ENCODE results near the gene STXBP5. TPM values are rescaled to one million over a fixed set of nuclear protein-coding genes. Genes with fewer than 3 reads are reported as not detected.

Gene STXBP5
- polyA plus RNA-seq, 2 of the 4 experiments (the other 2 are of a cell fraction) = 10.8 to 17.8 TPM

- Histone ChIP-seq H3K27ac (no peak overlapping the region), H3K4me1 (no peaks in the 10 kb centered on the region), H3K4me2 (no peak overlapping the region), H3K4me3 (no peak overlapping the region), H3K9me3 (no peaks in the 10 kb centered on the region)
- ChIA-PET CTCF (no interaction called here), POLR2A (no interaction called here)
- ATAC-seq = no peak
- DNase-seq (ENCODE audit: low read depth in 1 of 2, low spot score in 1 of 2) = no peak
- FAIRE-seq = no peak
- 78% methylated on average over 1 of the region's 1 CpG for WGBS (ENCODE audit: missing lambda C conversion rate)
- TF ChIP-seq MAZ (IDR thresholded peaks at IDR 0.05; ENCODE audit: borderline replicate concordance, low read depth, low read length) (no peak), FOSB (CRISPR knock-in tag; IDR thresholded peaks at IDR 0.05) (no peak), CEBPB (IDR thresholded peaks at IDR 0.05) (no peak), BHLHE40 (IDR thresholded peaks at IDR 0.05; ENCODE audit: low read depth, low read length) (no peak), ZNF302 (CRISPR knock-in tag; IDR thresholded peaks at IDR 0.05) (no peak), HOXA7 (CRISPR knock-in tag; IDR thresholded peaks at IDR 0.05) (no peak), HMGXB4 (CRISPR knock-in tag; IDR thresholded peaks at IDR 0.05; ENCODE audit: borderline replicate concordance) (no peak), MAFK (IDR thresholded peaks at IDR 0.05; ENCODE audit: partially characterized antibody) (no peak), POLR2AphosphoS2 (conservative IDR thresholded peaks at IDR 0.05; ENCODE audit: low read length) (no peak), TP53 (CRISPR knock-in tag; IDR thresholded peaks at IDR 0.05) (no peak), PBX3 (IDR thresholded peaks at IDR 0.05) (no peak), MAX (IDR thresholded peaks at IDR 0.05) (no peak), GATA3 (IDR thresholded peaks at IDR 0.05; ENCODE audit: borderline replicate concordance) (no peak), PHF8 (IDR thresholded peaks at IDR 0.05; ENCODE audit: borderline replicate concordance, low read depth) (no peak), RAD21 (conservative IDR thresholded peaks at IDR 0.05 in 1 of 2, IDR thresholded peaks at IDR 0.05 in 1 of 2) (no peak), RARB (CRISPR knock-in tag; IDR thresholded peaks at IDR 0.05) (no peak), CBX2 (IDR thresholded peaks at IDR 0.05; ENCODE audit: borderline replicate concordance, low read depth) (no peak), RNF2 (IDR thresholded peaks at IDR 0.05; ENCODE audit: borderline replicate concordance, low read depth) (no peak), CTCF (IDR thresholded peaks at IDR 0.05) (no peak), SREBF2 (IDR thresholded peaks at IDR 0.05) (no peak)
These were observed 190.9 kb downstream of the STXBP5 start for GRCh38 chr6:147395158-147395557.

GRCh38 chr6:147397306-147397705 lies 193.1 kb downstream of the STXBP5 start:
- no peak for DNase-seq (ENCODE audit: low read depth in 1 of 2, low spot score in 1 of 2)
- ChIA-PET POLR2A (interaction anchor here (0.6 kb wide), 1 partner anchor 594 kb away, joined by 3 read pairs; no protein-coding TSS in a partner anchor), CTCF (interaction anchor here (1.6 kb wide), 1 partner anchor 495 kb away, joined by 3 read pairs; no protein-coding TSS in a partner anchor)
- Histone ChIP-seq H3K9me3 (no peaks in the 10 kb centered on the region), H3K27ac (no peak overlapping the region), H3K4me2 (no peak overlapping the region), H3K4me3 (no peak overlapping the region), H3K4me1 (no peaks in the 10 kb centered on the region)
- ATAC-seq = no peak
- WGBS (ENCODE audit: missing lambda C conversion rate) = 85% methylated on average over 3 of the region's 3 CpGs
- FAIRE-seq = no peak
- TF ChIP-seq POLR2A (IDR thresholded peaks at IDR 0.05; ENCODE audit: low read length) (no peak), ZNF302 (CRISPR knock-in tag; IDR thresholded peaks at IDR 0.05) (no peak), ZFP36 (IDR thresholded peaks at IDR 0.05; ENCODE audit: borderline replicate concordance, partially characterized antibody) (no peak), USF2 (IDR thresholded peaks at IDR 0.05) (no peak), HOXA7 (CRISPR knock-in tag; IDR thresholded peaks at IDR 0.05) (no peak), HEYL (CRISPR knock-in tag; IDR thresholded peaks at IDR 0.05) (no peak), HOXB13 (CRISPR knock-in tag; IDR thresholded peaks at IDR 0.05; ENCODE audit: low read depth) (no peak), EHMT2 (IDR thresholded peaks at IDR 0.05; ENCODE audit: low read depth) (no peak), FOSB (CRISPR knock-in tag; IDR thresholded peaks at IDR 0.05) (no peak), PBX3 (IDR thresholded peaks at IDR 0.05) (no peak), NR3C1 (IDR thresholded peaks at IDR 0.05) (no peak), EHF (CRISPR knock-in tag; IDR thresholded peaks at IDR 0.05) (no peak), SREBF2 (IDR thresholded peaks at IDR 0.05) (no peak)

Data from A549 (cell line).